ENCODE measurements around the gene MR1.
A peak's percentile ranks its signal among the peaks of the same experiment; 100 is the strongest.
"Not testable (repeated sequence)": the region's sequence is repeated elsewhere in the genome, so short reads cannot be mapped to it uniquely, and the experiment has no call there.

Gene MR1

GRCh38 chr1:181028615-181029014 lies 5.2 kb upstream of the MR1 start:
- DNase-seq (ENCODE audit: low read depth): no peak

GRCh38 chr1:181032535-181032934 lies 1.2 kb upstream of the MR1 start:
- DNase-seq (ENCODE audit: low read depth): no peak

GRCh38 chr1:181033128-181033798 lies 520 bp upstream of the MR1 start:
- no peak for DNase-seq (ENCODE audit: low read depth)

- DNase-seq (ENCODE audit: low read depth): not testable (repeated sequence)
Observed at GRCh38 chr1:181035210-181035609, 1.4 kb downstream of the MR1 start.

DNA sequence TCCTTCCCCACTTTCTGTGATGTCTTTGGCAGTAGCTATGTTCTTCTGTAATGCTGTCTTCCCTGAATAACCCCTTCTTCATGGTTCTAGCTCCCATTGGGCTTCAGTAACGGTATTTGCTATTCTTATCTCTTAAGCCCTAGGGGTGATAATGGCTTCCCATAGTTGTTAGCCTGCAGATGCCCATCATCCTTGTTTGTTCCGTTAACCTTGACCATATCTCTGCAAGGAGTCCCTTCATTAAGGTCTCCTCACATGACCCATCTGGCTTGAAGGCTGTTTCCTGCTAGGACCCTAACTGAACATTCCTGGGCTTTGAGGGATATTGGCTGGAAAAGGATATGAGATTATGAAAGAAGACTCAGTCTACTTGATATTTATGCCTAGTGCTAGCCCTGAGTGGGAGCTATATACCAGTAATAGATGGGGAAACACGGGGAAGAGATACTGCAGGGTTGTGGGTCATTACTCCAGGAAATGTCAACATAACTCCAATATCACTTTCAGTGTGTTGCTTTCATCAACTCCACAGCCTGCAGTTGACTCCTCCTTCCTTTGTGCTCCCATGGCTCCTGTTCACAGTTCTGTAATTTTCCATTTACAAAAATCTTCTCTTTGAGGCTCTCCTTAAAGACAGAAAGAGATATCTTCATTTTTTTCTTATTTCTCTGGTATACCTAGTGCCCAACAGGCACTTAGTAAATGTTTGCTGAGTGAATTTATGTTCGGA lies 2.5 kb downstream of the MR1 start:
- no peak for DNase-seq (ENCODE audit: low read depth)

GRCh38 chr1:181037386-181037785 lies 3.6 kb downstream of the MR1 start:
- no peak for DNase-seq (ENCODE audit: low read depth)

DNA sequence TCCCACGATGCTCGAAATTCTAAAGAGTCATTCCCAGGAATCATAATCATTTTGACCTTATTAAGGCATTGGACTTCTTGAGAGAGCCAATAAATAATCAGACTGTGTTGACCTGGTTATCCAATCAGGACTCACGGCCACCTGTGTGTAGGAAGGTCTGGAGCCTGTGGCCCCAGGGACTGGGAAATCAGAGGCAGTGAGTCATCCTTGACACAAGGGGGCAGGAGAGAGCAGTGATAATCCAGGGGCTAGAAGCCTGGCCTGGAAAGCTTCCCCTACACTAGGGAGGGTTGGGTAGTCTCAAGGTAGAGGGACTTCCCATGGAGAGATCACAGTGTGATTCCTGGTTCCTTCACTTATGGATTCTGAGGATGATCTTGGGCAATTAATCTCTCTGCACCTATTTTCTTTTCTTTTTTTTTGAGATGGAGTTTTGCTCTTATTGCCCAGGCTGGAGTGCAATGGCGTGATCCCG lies 4.7 kb downstream of the MR1 start:
- DNase-seq (ENCODE audit: low read depth): peak; percentile 13

DNA sequence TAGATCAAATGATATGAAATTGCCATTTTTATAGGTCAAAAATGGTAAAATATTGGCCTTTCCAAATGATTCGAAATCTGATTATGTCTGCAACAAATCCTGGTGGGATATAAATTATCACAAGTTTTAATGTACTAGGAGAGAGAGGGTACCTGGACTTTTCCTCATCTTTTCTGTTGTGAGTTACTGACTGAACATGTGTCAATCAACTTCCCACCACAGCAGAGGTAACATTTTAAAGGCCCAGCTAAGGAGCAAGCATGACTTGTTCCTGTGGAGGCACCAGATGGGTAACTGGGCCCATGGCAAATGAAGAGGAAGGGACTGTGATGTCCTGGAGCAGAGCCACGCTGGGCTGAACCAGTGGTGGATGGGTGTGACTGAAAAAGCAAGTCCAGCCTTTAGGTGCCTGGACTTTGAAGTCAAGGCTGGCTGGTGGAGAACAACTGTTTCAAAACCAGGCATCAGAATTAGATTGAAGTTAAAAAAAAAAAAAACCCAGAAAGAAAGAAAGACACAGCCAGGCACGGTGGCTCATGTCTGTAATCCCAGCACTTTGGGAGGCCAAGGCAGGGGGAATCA lies 6.6 kb downstream of the MR1 start:
- no peak for DNase-seq (ENCODE audit: low read depth)

- no peak for DNase-seq (ENCODE audit: low read depth)
Observed at GRCh38 chr1:181043025-181043888, 9.5 kb downstream of the MR1 start.

DNA sequence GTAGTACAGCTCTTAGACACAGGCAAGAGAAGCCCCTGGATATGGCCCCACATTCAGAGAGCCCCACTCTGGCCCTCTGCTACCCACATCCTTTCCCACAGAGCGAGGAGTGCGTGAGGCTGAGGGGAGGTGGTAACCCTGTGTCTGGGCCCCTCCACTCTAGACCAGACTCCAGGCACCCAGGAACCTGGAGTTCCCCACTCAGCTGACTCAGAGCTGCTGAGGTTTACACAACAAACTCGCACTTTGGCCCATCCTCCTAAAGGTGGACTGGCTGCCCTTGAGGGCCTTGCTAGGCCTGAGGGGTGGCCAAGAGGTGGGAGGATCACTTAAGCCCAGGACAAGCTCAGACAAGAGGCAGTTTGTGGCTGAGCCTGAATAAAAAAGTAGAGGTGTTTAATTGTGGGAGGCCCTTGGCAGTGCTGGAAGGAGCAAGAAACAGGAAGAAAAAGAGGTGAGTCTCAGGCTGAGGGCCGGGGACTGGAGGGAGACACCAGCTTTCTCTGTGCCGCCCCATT lies 10.7 kb downstream of the MR1 start:
- DNase-seq (ENCODE audit: low read depth): peak; percentile 36

GRCh38 chr1:181045946-181046345 lies 12.2 kb downstream of the MR1 start:
- not testable (repeated sequence) for DNase-seq (ENCODE audit: low read depth)

DNA sequence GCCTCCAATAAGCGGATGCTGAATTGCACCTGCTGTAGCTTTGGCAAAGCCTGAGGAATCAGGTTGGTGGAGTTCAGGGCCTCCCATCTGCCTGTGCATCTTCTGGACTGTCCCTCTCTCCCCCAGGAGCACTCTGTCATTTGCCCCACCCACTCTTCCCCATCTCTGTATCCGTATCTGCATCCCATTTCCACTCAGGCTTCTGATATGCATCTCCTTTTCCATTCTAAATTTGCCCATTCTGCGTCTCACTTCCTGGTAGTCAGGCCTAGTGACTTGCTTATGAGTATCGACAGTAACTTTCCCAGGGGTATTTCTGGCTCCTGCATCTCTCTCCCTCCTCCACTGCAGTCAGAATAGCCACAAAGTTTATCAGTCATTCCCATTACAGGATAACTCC lies 15.6 kb downstream of the MR1 start:
- DNase-seq (ENCODE audit: low read depth): no peak

- no peak for DNase-seq (ENCODE audit: low read depth)
Observed at GRCh38 chr1:181050922-181051321, 17.1 kb downstream of the MR1 start.

GRCh38 chr1:181056560-181056959 lies 22.8 kb downstream of the MR1 start:
- no peak for DNase-seq (ENCODE audit: low read depth)

GRCh38 chr1:181057079-181057478 lies 23.3 kb downstream of the MR1 start:
- no peak for DNase-seq (ENCODE audit: low read depth)

GRCh38 chr1:181059435-181059834 lies 25.7 kb downstream of the MR1 start:
- no peak for DNase-seq (ENCODE audit: low read depth)

DNA sequence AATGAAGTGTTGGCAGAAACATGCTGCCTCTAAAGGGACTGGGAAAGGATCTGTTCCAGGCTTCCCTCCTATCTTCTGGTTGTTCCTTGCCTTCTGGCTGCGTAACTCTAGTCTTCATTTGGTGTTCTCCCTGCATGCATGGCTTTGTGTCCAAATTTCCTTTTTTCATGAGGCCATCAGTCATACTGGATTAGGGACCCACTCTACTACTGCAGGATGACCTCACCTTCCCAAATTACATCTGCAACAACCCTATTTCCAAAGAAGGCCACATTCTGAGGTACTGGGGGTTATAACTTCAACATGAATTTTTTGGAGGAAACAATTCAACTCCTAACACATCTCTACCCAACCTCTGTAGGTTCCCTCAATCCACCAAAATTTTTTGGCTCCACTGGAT lies 26.3 kb downstream of the MR1 start:
- no peak for DNase-seq (ENCODE audit: low read depth)

DNA sequence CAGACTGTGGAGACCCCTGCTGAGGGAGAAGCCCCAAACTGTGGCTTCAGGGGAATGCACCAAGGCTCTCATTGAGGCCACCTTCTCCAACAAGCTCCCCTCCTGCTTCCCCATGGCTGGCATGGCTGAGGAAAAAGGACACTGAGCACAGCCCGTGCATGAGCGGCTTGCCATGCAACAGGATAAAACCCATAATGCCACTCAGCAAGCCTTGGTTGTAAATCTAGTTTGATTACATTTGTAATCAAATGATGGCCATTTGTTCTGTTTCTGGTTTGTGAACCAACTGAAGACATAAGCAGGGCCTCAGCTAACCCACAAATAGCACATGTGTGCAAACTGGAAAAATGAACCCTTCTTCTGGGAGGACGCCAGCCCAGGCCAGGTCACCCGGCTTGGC lies 27.2 kb downstream of the MR1 start:
- DNase-seq (ENCODE audit: low read depth): not testable (repeated sequence)

DNA sequence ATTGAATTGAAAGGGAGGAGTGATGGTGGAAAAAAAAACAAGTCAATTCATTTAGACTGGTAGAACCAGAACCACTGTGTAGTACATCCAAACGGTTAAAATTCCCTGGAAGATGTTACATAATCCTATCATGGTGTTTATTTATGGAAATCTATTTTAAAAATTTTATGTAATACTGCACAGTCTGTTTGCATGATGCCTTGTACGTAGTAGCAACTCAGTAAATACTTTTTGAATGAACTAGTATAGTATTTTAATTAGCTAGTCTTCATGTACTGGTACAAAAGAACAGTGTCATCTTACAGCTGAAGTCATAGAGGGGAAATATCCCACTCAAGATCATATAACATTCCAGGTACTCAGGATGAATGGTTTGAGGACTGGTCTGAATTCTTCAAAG lies 27.7 kb downstream of the MR1 start:
- DNase-seq (ENCODE audit: low read depth): no peak

DNA sequence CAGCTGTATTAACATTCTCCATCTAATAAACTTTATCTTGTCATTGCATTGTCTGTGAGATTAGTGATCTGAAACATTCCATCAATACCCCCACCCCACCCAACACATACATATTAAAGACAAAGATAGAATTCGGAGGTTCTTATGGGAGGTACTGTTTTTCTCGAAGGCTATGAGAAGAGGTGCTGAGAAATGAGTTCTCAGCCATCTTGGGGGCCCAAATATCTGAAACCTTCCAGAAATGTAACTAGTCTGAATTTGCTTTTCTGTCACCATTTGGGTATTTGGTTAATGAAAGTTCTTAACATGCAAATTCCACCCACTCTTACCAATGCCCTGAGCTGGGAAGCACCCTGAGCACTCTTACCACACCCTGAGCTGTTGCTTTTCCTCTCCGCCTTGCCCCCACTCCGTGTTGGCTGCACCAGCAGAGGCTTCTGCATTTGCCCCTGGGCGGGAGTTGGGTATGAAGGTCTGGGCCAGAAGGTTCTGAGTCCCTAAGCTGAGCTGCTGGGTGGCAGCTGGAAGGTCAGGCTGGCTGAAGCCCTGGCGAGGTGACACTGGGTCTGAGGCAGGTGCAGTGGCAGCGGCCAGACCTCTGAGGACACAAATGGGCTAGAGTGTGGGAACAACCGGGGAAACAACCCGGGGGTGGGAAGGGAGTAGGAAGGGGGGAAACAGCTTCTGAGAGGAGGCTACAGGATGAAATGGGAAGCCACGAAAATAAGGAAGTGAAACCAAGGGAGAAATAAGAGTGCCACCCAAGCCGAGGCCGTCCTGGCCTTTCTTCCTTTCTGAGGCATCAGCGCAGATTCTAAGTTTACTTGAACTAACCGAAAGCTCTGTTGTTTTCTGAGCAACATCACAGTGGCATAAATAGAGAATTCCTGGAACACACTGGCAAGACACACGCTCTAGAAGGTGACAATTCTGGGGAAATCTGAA lies 28.4 kb downstream of the MR1 start:
- no peak for DNase-seq (ENCODE audit: low read depth)

DNA sequence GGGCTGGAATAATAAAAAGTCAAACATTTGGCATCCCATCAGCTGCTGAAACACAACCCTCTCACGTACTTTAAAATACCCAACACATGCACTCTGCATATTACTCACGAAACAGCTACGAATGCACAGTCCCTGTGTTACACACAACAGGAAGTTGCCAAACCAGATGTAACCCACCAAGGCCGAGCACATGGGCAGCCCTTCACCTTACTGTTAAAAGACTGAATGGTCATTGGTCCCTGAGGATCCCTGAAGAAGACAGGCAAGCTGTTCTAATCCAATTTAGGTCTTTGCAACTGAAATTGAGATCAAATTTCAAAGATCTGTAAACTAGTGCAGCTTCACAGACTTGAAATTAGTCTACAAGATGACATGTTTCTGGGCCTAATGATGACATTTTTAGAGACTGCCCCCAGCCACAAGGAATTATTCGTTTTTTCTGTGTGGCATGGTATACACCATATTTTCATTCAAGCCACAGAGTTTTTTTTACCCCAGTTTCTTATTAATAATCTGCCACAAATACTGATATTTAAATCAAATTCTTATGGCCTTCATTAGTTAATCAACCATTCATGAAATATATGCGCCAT lies 29.1 kb downstream of the MR1 start:
- DNase-seq (ENCODE audit: low read depth): peak; percentile 21

Data from stimulated activated CD8-positive, alpha-beta memory T cell treated with anti-CD3 and anti-CD28 coated beads, Interleukin-12 subunit alpha, Interleukin-12 subunit beta, amount 100 ng/mL, for 4 hours (primary cell).